Skeletal muscle tissue (tissue), 4 donors: ENCODE data around the gene FBXO7. TPM values are rescaled to one million over a fixed set of nuclear protein-coding genes. Genes with fewer than 3 reads are reported as not detected.

Source experiments
- H3K27ac ChIP-seq: one replicate; pipeline ENCODE4 v1.7.0; 2013; ENCODE audit warnings: mild to moderate bottlenecking, low read depth, low read length, inconsistent platforms
- H3K27me3 ChIP-seq, 3 donors: one replicate each; pipeline ENCODE4 v1.7.0; 2013; ENCODE audit warnings: low read length in 3 of 3; ENCODE audit not compliant: control insufficient read depth in 3 of 3, insufficient read depth in 3 of 3
- H3K36me3 ChIP-seq, 3 donors: one replicate each; pipeline ENCODE4 v1.7.0; 2013; ENCODE audit warnings: low read length in 3 of 3; ENCODE audit not compliant: control insufficient read depth in 3 of 3, insufficient read depth in 3 of 3
- H3K4me1 ChIP-seq, 3 donors: one replicate each; pipeline ENCODE4 v1.7.0; 2013; ENCODE audit warnings: low read length in 3 of 3, mild to moderate bottlenecking in 3 of 3; ENCODE audit not compliant: control insufficient read depth in 3 of 3, insufficient read depth in 3 of 3
- H3K4me3 ChIP-seq, 3 donors: one replicate each; pipeline ENCODE4 v1.7.0; 2013; ENCODE audit warnings: low read length in 3 of 3
- H3K9ac ChIP-seq, 3 donors: one replicate each; pipeline ENCODE4 v1.7.0; 2013; ENCODE audit warnings: low read length in 3 of 3, mild to moderate bottlenecking in 3 of 3, moderate library complexity in 2 of 3, low read depth in 1 of 3
- H3K9me3 ChIP-seq, 3 donors: one replicate each; pipeline ENCODE4 v1.7.0; 2013; ENCODE audit warnings: low read length in 3 of 3; ENCODE audit not compliant: control insufficient read depth in 3 of 3
- total RNA-seq: library from RNA; depleted of rRNA; stranded (reverse); fragments of >200 nt; gene quantifications from one replicate; pipeline ENCODE4 v1.2.3, GENCODE V29; 2014
- donor health status: Osteomylitis.

Gene FBXO7
- total RNA-seq, 1 donor from 2014 or later, result 60.5 TPM

- Histone ChIP-seq H3K27me3 (no peaks in the 10 kb centered on the region), H3K4me1 (peaks cover 0 to 2% (median 0%) of the 10 kb centered on the region in 3 donors), H3K4me3 (no peak overlapping the region), H3K9ac (no peak overlapping the region), H3K9me3 (no peaks in the 10 kb centered on the region), H3K36me3 (peaks cover 4 to 46% (median 26%) of the 10 kb centered on the region in 3 donors), H3K27ac (no peak overlapping the region)
Measured at GRCh38 chr22:32486656-32487390, 12.2 kb downstream of the FBXO7 start.

DNA sequence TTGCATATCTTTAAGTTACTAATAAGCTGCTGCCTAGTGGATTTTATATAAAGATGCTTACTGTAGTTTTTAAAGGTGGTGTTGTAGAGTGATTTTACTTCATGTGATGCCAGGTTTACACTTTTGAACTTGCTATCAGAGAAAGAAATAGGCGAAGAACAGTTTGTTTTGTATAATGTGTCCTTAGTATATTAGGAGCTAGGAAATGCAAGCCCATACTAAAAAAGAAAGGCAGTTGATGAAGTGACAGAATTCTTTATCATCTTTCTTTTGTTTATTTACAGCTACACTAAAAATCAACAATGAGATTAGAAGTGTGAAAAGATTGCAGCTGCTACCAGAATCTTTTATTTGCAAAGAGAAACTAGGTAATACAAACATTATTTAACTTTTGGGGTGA, 12.8 kb downstream of the FBXO7 start:
- no peak overlapping the region for H3K9ac ChIP-seq
- peaks cover 4 to 51% (median 26%) of the 10 kb centered on the region in 3 donors for H3K36me3 ChIP-seq
- H3K4me1 ChIP-seq, result peaks cover 0 to 2% (median 0%) of the 10 kb centered on the region in 3 donors
- no peak overlapping the region for H3K27ac ChIP-seq
- H3K27me3 ChIP-seq, result no peaks in the 10 kb centered on the region
- no peaks in the 10 kb centered on the region for H3K9me3 ChIP-seq
- H3K4me3 ChIP-seq, result no peak overlapping the region

- Histone ChIP-seq H3K4me3 (no peak overlapping the region), H3K9me3 (no peaks in the 10 kb centered on the region), H3K36me3 (peaks cover 10 to 61% (median 37%) of the 10 kb centered on the region in 3 donors), H3K27ac (no peak overlapping the region), H3K27me3 (no peaks in the 10 kb centered on the region), H3K9ac (no peak overlapping the region), H3K4me1 (no peaks in the 10 kb centered on the region)
Measured at GRCh38 chr22:32489377-32489776, 14.8 kb downstream of the FBXO7 start.

- H3K4me1 ChIP-seq, result no peaks in the 10 kb centered on the region
- no peak overlapping the region for H3K4me3 ChIP-seq
- H3K9ac ChIP-seq, result no peak overlapping the region
- H3K36me3 ChIP-seq, result peaks cover 15 to 65% (median 39%) of the 10 kb centered on the region in 3 donors
- no peaks in the 10 kb centered on the region for H3K27me3 ChIP-seq
- no peaks in the 10 kb centered on the region for H3K9me3 ChIP-seq
- no peak overlapping the region for H3K27ac ChIP-seq
Measured at GRCh38 chr22:32490279-32490678, 15.7 kb downstream of the FBXO7 start.

DNA sequence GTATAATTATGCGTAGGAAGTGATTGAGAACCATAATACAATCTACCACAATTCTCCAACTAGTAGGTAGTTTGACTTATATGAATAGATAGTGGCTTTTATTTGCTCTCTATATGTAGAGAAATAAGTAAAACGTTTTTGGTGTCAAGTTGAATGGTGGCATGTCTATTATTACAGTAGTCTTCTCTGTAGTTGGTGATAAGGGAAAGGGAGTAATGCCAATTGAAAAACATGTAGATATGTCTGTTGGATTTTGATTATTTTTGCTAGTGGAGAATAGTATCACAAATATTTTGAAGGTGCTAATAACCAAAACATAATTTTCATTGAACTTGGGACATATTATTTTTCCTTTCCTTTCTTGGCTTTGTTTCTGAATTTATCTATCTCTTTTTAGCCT, 17.5 kb downstream of the FBXO7 start:
- H3K4me3 ChIP-seq, result no peak overlapping the region
- H3K9me3 ChIP-seq, result no peaks in the 10 kb centered on the region
- H3K27me3 ChIP-seq, result no peaks in the 10 kb centered on the region
- peaks cover 23 to 66% (median 44%) of the 10 kb centered on the region in 3 donors for H3K36me3 ChIP-seq
- no peaks in the 10 kb centered on the region for H3K4me1 ChIP-seq
- H3K9ac ChIP-seq, result no peak overlapping the region
- H3K27ac ChIP-seq, result no peak overlapping the region

DNA sequence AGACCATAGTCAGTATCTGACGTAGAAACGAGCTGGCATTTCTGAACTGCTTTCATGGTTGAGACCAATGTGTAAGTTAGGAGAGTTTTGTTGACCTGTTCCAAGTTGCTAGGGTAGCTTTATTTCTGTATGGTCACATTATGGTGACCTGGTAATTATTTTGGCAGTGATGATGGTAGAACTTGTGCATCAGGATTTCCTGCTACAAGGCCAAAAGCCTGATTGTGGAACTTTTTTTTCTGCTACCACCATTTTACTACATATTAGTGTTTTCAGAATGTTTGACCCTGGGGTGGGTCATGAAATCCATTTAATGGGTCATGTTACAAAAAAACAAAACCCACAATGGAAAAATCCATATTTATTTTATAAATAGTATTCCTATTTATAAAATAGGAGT, 18.9 kb downstream of the FBXO7 start:
- H3K36me3 ChIP-seq, result peaks cover 33 to 75% (median 55%) of the 10 kb centered on the region in 3 donors
- H3K4me1 ChIP-seq, result no peaks in the 10 kb centered on the region
- no peak overlapping the region for H3K9ac ChIP-seq
- H3K27ac ChIP-seq, result no peak overlapping the region
- H3K27me3 ChIP-seq, result no peaks in the 10 kb centered on the region
- no peak overlapping the region for H3K4me3 ChIP-seq
- H3K9me3 ChIP-seq, result no peaks in the 10 kb centered on the region

GRCh38 chr22:32494971-32495370, 20.4 kb downstream of the FBXO7 start:
- no peak overlapping the region for H3K9ac ChIP-seq
- no peaks in the 10 kb centered on the region for H3K27me3 ChIP-seq
- no peak overlapping the region for H3K4me3 ChIP-seq
- no peaks in the 10 kb centered on the region for H3K9me3 ChIP-seq
- H3K4me1 ChIP-seq, result no peaks in the 10 kb centered on the region
- H3K27ac ChIP-seq, result no peak overlapping the region
- H3K36me3 ChIP-seq, result peaks cover 33 to 75% (median 58%) of the 10 kb centered on the region in 3 donors

DNA sequence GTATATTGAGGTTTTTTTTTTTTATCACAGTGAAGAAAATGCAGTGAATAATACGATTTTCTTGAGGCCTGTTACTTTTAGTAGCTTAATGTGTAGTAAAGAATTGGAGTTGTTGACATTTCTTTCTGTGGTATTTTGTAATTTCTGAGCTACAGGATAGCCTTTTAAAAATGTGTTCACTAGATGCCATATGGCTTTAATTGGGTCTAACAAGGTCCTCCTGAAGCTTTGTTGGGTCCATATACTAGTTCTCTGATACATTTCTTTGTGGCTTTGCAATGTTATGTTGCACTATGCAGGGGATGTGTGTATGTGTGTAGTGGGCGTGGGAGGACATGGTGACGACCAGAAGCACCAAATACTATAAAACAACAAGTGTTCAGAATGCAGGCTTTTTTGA, 25.1 kb downstream of the FBXO7 start:
- H3K27ac ChIP-seq, result no peak overlapping the region
- no peaks in the 10 kb centered on the region for H3K9me3 ChIP-seq
- no peaks in the 10 kb centered on the region for H3K4me1 ChIP-seq
- H3K36me3 ChIP-seq, result peaks cover 27 to 42% (median 36%) of the 10 kb centered on the region in 3 donors
- no peak overlapping the region for H3K4me3 ChIP-seq
- no peak overlapping the region for H3K9ac ChIP-seq
- H3K27me3 ChIP-seq, result no peaks in the 10 kb centered on the region

GRCh38 chr22:32501836-32502752, 27.5 kb downstream of the FBXO7 start:
- H3K36me3 ChIP-seq, result peaks cover 13 to 21% (median 19%) of the 10 kb centered on the region in 3 donors

DNA sequence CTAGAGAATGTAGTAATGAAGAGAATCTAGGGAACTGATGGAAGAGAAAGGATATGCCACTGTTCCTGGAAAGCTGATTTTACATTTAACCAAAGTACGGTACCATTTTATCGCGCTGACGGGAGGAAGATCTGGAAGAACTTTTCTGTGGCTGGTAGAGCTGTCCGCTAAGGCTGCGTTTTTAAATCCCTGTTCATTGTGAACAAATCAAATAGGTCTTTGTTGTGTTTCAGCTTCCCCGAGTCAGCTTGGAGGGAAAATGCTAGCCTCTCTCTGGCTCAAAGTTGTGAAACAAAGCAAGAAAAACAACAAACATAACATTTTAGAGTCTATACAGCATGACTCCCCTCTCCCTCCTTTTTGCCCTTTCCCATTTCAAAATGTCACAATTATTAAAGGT, 34.4 kb downstream of the FBXO7 start:
- Histone ChIP-seq H3K27me3 (no peaks in the 10 kb centered on the region), H3K27ac (no peak overlapping the region), H3K9ac (no peak overlapping the region), H3K9me3 (no peaks in the 10 kb centered on the region), H3K4me1 (no peaks in the 10 kb centered on the region), H3K4me3 (no peak overlapping the region), H3K36me3 (peaks cover 0 to 2% (median 0%) of the 10 kb centered on the region in 3 donors)

More at GRCh38 chr22:32501836-32502752, 27.5 kb downstream of the FBXO7 start:
- no peaks in the 10 kb centered on the region for H3K27me3 ChIP-seq
- H3K27ac ChIP-seq, result no peak overlapping the region
- no peaks in the 10 kb centered on the region for H3K4me1 ChIP-seq
- no peaks in the 10 kb centered on the region for H3K9me3 ChIP-seq
- H3K9ac ChIP-seq, result no peak overlapping the region
- H3K4me3 ChIP-seq, result no peak overlapping the region
